H1 (cell line): ENCODE measurements around the gene TMEM151B. TPM values are rescaled to one million over a fixed set of nuclear protein-coding genes. Genes with fewer than 3 reads are reported as not detected.

Experiments used
- JUN ChIP-seq: IDR thresholded peaks from 2 replicates; pipeline ENCODE4 v1.6.1; 2011; ENCODE audit warnings: low read depth, mild to moderate bottlenecking, improper control_type of control experiment, low read length
- polyA plus RNA-seq, 7 experiments: library from polyadenylated mRNA; depleted of rRNA in 3 of 7; stranded (reverse) in 5 of 7; unstranded in 2 of 7; fragments of >200 nt in 5 of 7; fragments of 200-250 nt in 2 of 7; gene quantifications; 1 replicate in 5 of 7; 2 replicates in 1 of 7; 4 replicates in 1 of 7; pipeline versions ENCODE4 v1.2.1 to v1.2.3, GENCODE V29; 2011 to 2013; ENCODE audit warnings: missing spikeins in 2 of 7, mixed read lengths in 2 of 7
- total RNA-seq: library from RNA; stranded (reverse); fragmentation: NEBNext Ultra II Directional; extraction: Animal tissue kit (Norgen Biotek cat#: 25700); gene quantifications from 2 replicates; pipeline ENCODE4 v1.2.1, GENCODE V29; 2021

Gene TMEM151B
- total and polyA plus RNA-seq, 2 of the 8 experiments (the other 6 are each of a cell fraction or from before 2014, with no cell fraction given) = 8.0 to 15.5 TPM

DNA sequence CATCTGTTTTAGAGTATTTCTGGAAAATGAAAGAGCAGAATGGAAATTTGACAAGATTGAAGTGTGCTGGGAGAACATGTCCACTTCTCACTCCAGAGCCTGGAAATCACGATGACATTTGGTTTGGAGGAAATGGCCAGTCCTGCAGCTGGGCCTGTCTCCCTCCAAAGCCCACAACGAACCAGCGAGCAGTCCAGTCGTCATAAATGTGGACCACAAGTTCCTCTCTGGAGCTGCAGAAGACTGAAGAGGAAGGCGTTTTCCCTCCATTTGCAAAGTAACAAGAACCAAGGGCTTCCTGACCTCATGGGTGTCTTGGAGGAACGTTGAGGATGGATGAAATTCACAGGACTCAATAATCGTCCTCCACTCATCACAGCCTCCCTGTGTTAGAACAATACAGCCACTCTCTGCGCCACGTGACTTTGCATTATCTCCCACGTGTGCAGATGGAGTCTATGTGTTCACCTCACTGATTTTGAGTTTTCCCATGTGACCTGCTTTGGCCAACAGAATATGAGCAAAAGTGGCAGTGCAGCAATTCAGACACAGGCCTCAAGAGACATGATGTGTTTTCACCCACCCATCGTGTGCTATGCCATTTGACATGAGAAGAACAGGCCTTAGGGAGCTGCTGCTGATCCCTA lies 63.1 kb downstream of the TMEM151B start (continued):
- no peak for TF ChIP-seq JUN
